Panc1 (cell line): ENCODE measurements around the gene DLL1. TPM values are rescaled to one million over a fixed set of nuclear protein-coding genes. Genes with fewer than 3 reads are reported as not detected.

Experiments
- ATAC-seq: fragments of 200-7000 bp; cut with Tn5 transposase; 2 replicates; pipeline ENCODE4 v1.9.1; 2020; ENCODE audit warnings: mild to moderate bottlenecking, moderate library complexity
- BruUV-seq: library from RNA; stranded (reverse); fragments of 400-500 nt; replicated peaks from 2 replicates; lab custom pipeline; 2021; lab: Mats Ljungman, UMichigan
- CTCF ChIA-PET: fragments of 300-600 bp; sonication (Branson Sonifier 250); formaldehyde crosslinking; loops from one replicate; lab custom pipeline; 2022; ENCODE audit warnings: antibody characterized with exemption; lab: Charles Lee
- POLR2A ChIA-PET: fragments of 300-600 bp; sonication (Branson Sonifier 250); formaldehyde crosslinking; loops from one replicate; lab custom pipeline; 2022; ENCODE audit warnings: antibody characterized with exemption; lab: Charles Lee
- DNase-seq: peaks from one replicate; pipeline ENCODE4 v3.0.0-alpha.2; 2010; ENCODE audit warnings: low read depth, low spot score
- H3K27ac ChIP-seq: 2 replicates; pipeline ENCODE4 v1.5.1; 2011; ENCODE audit warnings: mild to moderate bottlenecking, low read length, inconsistent platforms
- H3K27me3 ChIP-seq: fragments of 200-500 bp; sonication (Bioruptor generic); 2 replicates; pipeline ENCODE4 v1.6.0; 2014; ENCODE audit warnings: low read length, inconsistent platforms; ENCODE audit not compliant: control insufficient read depth, insufficient read depth
- H3K36me3 ChIP-seq: fragments of 200-500 bp; sonication (Bioruptor generic); 2 replicates; pipeline ENCODE4 v1.5.1; 2014; ENCODE audit warnings: inconsistent platforms, mild to moderate bottlenecking, low read length, moderate library complexity; ENCODE audit not compliant: control insufficient read depth, insufficient read depth
- H3K4me1 ChIP-seq: 2 replicates; pipeline ENCODE4 v1.5.1; 2011; ENCODE audit warnings: inconsistent platforms, mild to moderate bottlenecking, low read length, moderate library complexity; ENCODE audit not compliant: control insufficient read depth, insufficient read depth
- H3K4me3 ChIP-seq, 2 experiments: 2 replicates each; pipeline ENCODE4 v1.5.1; 2011 to 2012; ENCODE audit warnings: low read depth in 2 of 2, low read length in 2 of 2, mild to moderate bottlenecking in 2 of 2, inconsistent platforms in 1 of 2, moderate library complexity in 1 of 2
- H3K9me3 ChIP-seq: fragments of 200-500 bp; sonication (Bioruptor generic); 2 replicates; pipeline ENCODE4 v1.5.1; 2014; ENCODE audit warnings: low read depth, mild to moderate bottlenecking, inconsistent platforms, low read length, moderate library complexity; ENCODE audit not compliant: control insufficient read depth, insufficient read depth
- POLR2AphosphoS5 ChIP-seq: IDR thresholded peaks from 2 replicates; pipeline ENCODE4 v1.6.1; 2012; ENCODE audit warnings: mild to moderate bottlenecking, low read depth, low read length, moderate library complexity
- SIN3A ChIP-seq: IDR thresholded peaks from 2 replicates; pipeline ENCODE4 v1.6.1; 2012; ENCODE audit warnings: low read depth, mild to moderate bottlenecking, low read length, moderate library complexity, borderline replicate concordance; ENCODE audit not compliant: insufficient read depth
- TCF7L2 ChIP-seq: IDR thresholded peaks from 2 replicates; pipeline ENCODE4 v1.6.1; 2011; ENCODE audit warnings: mild to moderate bottlenecking, low read depth, low read length, inconsistent platforms
- in situ Hi-C: cut with HindIII; loops from 2 replicates; pipeline ENCODE4 v1.10.0; 2016; ENCODE audit warnings: low sequenced_read_pairs, low pct_unique_long_range_greater_than_20kb
- intact Hi-C: fragments of 100-400 bp; cut with micrococcal nuclease; formaldehyde crosslinking; loops from one replicate; pipeline ENCODE4 v1.10.0; 2022; ENCODE audit not compliant: unreplicated experiment
- total RNA-seq: library from RNA; stranded (reverse); gene quantifications from one replicate; pipeline ENCODE4 v1.2.1, GENCODE V29; 2021; ENCODE audit not compliant: unreplicated experiment
- TF ChIP-seq, protein P1 (sequence below), 2 experiments: IDR thresholded peaks; 2 replicates each; pipeline ENCODE4 v1.6.1; 2011 to 2012; ENCODE audit warnings: low read depth in 2 of 2, control low read depth in 1 of 2, low read length in 1 of 2, mild to moderate bottlenecking in 1 of 2, moderate library complexity in 1 of 2; ENCODE audit not compliant: insufficient read depth in 1 of 2
- TF ChIP-seq, protein P2 (sequence below): fragments of 450-650 bp; IDR thresholded peaks from 2 replicates; pipeline ENCODE4 v1.5.1; 2017; ENCODE audit warnings: mild to moderate bottlenecking

DLL1 gene
- total RNA-seq, 1 experiment from 2014 or later: 2.4 TPM

DNA sequence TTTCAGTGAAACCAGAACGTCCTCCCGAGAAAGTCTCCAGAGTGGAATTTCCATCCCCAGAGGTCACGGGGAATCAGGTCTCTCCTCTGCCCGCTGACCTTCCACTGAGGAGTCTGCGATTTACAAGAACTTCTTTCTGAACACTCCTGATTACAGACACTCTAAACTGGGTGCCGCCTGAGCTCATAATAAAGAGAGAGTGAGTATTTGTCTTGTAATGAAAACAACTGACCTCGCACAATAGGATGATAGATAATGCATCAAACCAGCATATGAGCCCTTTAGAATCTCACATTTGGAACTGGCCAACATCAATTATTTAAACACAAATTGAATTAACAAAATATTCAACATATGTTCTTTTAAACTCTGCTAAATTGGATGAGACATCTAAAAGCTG is 47.5 kb downstream of the DLL1 start:
- no peak for DNase-seq
- H3K4me1 ChIP-seq: no peaks in the 10 kb centered on the region
- ChIA-PET POLR2A (no interaction called here), CTCF (no interaction called here)
- in situ Hi-C loops: no loop called here
- TF ChIP-seq, protein P1, sequence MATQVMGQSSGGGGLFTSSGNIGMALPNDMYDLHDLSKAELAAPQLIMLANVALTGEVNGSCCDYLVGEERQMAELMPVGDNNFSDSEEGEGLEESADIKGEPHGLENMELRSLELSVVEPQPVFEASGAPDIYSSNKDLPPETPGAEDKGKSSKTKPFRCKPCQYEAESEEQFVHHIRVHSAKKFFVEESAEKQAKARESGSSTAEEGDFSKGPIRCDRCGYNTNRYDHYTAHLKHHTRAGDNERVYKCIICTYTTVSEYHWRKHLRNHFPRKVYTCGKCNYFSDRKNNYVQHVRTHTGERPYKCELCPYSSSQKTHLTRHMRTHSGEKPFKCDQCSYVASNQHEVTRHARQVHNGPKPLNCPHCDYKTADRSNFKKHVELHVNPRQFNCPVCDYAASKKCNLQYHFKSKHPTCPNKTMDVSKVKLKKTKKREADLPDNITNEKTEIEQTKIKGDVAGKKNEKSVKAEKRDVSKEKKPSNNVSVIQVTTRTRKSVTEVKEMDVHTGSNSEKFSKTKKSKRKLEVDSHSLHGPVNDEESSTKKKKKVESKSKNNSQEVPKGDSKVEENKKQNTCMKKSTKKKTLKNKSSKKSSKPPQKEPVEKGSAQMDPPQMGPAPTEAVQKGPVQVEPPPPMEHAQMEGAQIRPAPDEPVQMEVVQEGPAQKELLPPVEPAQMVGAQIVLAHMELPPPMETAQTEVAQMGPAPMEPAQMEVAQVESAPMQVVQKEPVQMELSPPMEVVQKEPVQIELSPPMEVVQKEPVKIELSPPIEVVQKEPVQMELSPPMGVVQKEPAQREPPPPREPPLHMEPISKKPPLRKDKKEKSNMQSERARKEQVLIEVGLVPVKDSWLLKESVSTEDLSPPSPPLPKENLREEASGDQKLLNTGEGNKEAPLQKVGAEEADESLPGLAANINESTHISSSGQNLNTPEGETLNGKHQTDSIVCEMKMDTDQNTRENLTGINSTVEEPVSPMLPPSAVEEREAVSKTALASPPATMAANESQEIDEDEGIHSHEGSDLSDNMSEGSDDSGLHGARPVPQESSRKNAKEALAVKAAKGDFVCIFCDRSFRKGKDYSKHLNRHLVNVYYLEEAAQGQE (IDR thresholded peaks at IDR 0.05; ENCODE audit: insufficient read depth in 1 of 2, low read depth in 2 of 2, low read length in 1 of 2): no peak
- TF ChIP-seq, protein P2, sequence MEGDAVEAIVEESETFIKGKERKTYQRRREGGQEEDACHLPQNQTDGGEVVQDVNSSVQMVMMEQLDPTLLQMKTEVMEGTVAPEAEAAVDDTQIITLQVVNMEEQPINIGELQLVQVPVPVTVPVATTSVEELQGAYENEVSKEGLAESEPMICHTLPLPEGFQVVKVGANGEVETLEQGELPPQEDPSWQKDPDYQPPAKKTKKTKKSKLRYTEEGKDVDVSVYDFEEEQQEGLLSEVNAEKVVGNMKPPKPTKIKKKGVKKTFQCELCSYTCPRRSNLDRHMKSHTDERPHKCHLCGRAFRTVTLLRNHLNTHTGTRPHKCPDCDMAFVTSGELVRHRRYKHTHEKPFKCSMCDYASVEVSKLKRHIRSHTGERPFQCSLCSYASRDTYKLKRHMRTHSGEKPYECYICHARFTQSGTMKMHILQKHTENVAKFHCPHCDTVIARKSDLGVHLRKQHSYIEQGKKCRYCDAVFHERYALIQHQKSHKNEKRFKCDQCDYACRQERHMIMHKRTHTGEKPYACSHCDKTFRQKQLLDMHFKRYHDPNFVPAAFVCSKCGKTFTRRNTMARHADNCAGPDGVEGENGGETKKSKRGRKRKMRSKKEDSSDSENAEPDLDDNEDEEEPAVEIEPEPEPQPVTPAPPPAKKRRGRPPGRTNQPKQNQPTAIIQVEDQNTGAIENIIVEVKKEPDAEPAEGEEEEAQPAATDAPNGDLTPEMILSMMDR: no peak
- TF ChIP-seq SIN3A: no peak
- no peak for TF ChIP-seq POLR2AphosphoS5
- no peak for TF ChIP-seq TCF7L2
- intact Hi-C loops: no loop called here
- no peak for ATAC-seq
- H3K9me3 ChIP-seq: no peaks in the 10 kb centered on the region
- H3K27me3 ChIP-seq: no peaks in the 10 kb centered on the region
- H3K4me3 ChIP-seq: no peak overlapping the region
- no TSS peak for BruUV-seq
- no peaks in the 10 kb centered on the region for H3K36me3 ChIP-seq
- H3K27ac ChIP-seq: no peak overlapping the region

DNA sequence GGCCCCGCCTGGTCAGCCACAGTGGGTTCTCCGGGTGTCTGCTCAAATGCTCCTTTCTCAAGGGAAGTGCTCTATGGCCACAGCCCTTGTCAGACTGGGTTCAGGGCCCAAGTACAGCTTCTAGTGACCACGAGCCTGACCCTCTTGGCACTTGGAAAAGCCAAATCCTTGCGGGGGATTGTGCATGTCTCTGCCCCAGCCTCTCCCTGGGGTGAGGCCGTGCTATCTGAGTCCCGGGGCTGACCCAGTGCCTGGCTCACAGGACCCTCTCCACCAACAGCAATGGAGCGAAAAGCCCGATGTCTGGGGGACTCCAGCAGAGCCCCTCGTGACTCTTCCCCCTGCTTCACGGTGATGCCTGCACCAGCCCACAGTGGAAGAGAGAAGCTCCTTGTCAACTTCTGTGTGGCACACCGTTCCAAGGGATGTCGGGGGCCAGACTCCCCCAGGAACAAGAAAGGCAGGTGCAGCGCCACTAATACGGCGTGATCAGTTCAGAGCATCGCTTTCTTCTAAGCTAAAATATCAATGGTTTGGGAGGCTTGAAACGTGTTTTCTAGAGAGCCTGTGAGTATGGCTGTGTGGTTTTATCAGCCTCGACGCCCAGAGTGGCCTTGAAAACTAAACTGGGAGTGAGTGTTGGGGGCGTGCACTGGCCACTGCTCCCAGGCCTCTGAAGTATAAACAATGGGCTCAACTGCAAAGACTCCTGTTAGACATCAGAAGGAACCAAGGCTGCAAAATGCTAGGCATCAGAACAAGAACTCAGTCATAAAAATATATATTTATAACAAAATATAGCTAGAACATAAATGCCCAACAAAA is 51.9 kb downstream of the DLL1 start:
- no TSS peak for BruUV-seq
- ATAC-seq: no peak
- CTCF ChIA-PET: no interaction called here
- POLR2A ChIA-PET: no interaction called here
- TF ChIP-seq, protein P2: no peak
- TF ChIP-seq, protein P1 (IDR thresholded peaks at IDR 0.05; ENCODE audit: insufficient read depth in 1 of 2, low read depth in 2 of 2, low read length in 1 of 2): no peak
- TF ChIP-seq SIN3A (no peak), POLR2AphosphoS5 (no peak), TCF7L2 (no peak)
- no peak overlapping the region for H3K27ac ChIP-seq
- H3K4me3 ChIP-seq: no peak overlapping the region
- no peaks in the 10 kb centered on the region for H3K4me1 ChIP-seq
- intact Hi-C loops (no loop called here), in situ Hi-C loops (no loop called here)
- no peaks in the 10 kb centered on the region for H3K36me3 ChIP-seq
- no peaks in the 10 kb centered on the region for H3K27me3 ChIP-seq
- no peak for DNase-seq
- no peaks in the 10 kb centered on the region for H3K9me3 ChIP-seq
